ENCODE data around the gene LCN1.

Gene LCN1

GRCh38 chr9:135499326-135500070 is 21.7 kb upstream of the LCN1 start:
- H3K4me1 ChIP-seq (ENCODE audit: control insufficient read depth in 5 of 5, insufficient read depth in 5 of 5, low read length in 5 of 5): peaks cover 1 to 37% (median 28%) of the 10 kb centered on the region in 5 donors
- no peaks in the 10 kb centered on the region for H3K9me3 ChIP-seq (ENCODE audit: control insufficient read depth in 5 of 5, low read length in 5 of 5)
- peak overlapping the region; percentile 69 for H3K27ac ChIP-seq (ENCODE audit: low read depth, low read length)
- no peaks in the 10 kb centered on the region for H3K27me3 ChIP-seq (ENCODE audit: control insufficient read depth in 5 of 5, insufficient read depth in 4 of 5, low read length in 5 of 5)
- H3K9ac ChIP-seq (ENCODE audit: low read length in 5 of 5): peak overlapping the region in 4 of 5 donors; percentile 73 to 93 (median 84)
- peaks cover 0 to 27% (median 22%) of the 10 kb centered on the region in 5 donors for H3K36me3 ChIP-seq (ENCODE audit: control insufficient read depth in 5 of 5, insufficient read depth in 5 of 5, low read length in 5 of 5)
- peak overlapping the region; percentile 10 to 93 (median 85) for H3K4me3 ChIP-seq (ENCODE audit: low read depth in 1 of 5, low read length in 5 of 5)

GRCh38 chr9:135500071-135500524 is 21.1 kb upstream of the LCN1 start:
- peaks cover 0 to 33% (median 25%) of the 10 kb centered on the region in 5 donors for H3K36me3 ChIP-seq (ENCODE audit: control insufficient read depth in 5 of 5, insufficient read depth in 5 of 5, low read length in 5 of 5)
- no peaks in the 10 kb centered on the region for H3K27me3 ChIP-seq (ENCODE audit: control insufficient read depth in 5 of 5, insufficient read depth in 4 of 5, low read length in 5 of 5)
- peak overlapping the region in 4 of 5 donors; percentile 73 to 93 (median 84) for H3K9ac ChIP-seq (ENCODE audit: low read length in 5 of 5)
- H3K4me3 ChIP-seq (ENCODE audit: low read depth in 1 of 5, low read length in 5 of 5): peak overlapping the region; percentile 63 to 93 (median 85)
- H3K4me1 ChIP-seq (ENCODE audit: control insufficient read depth in 5 of 5, insufficient read depth in 5 of 5, low read length in 5 of 5): peaks cover 1 to 37% (median 31%) of the 10 kb centered on the region in 5 donors
- H3K9me3 ChIP-seq (ENCODE audit: control insufficient read depth in 5 of 5, low read length in 5 of 5): no peaks in the 10 kb centered on the region
- peak overlapping the region; percentile 69 for H3K27ac ChIP-seq (ENCODE audit: low read depth, low read length)

GRCh38 chr9:135500525-135501260 is 20.5 kb upstream of the LCN1 start, which contains the start of gene MRPS2:
MRPS2 (plus strand) TSS chr9:135500682; CDS start chr9:135500711, 29 bp downstream.
- H3K4me1 ChIP-seq (ENCODE audit: control insufficient read depth in 5 of 5, insufficient read depth in 5 of 5, low read length in 5 of 5): peaks cover 1 to 37% (median 31%) of the 10 kb centered on the region in 5 donors
- H3K27ac ChIP-seq (ENCODE audit: low read depth, low read length): peak within 1 kb of the TSS; percentile 69

GRCh38 chr9:135501261-135502167 is 19.7 kb upstream of the LCN1 start:
- Histone ChIP-seq H3K4me1 (ENCODE audit: control insufficient read depth in 5 of 5, insufficient read depth in 5 of 5, low read length in 5 of 5) (peaks cover 1 to 38% (median 31%) of the 10 kb centered on the region in 5 donors), H3K27ac (ENCODE audit: low read depth, low read length) (no peak overlapping the region), H3K9ac (ENCODE audit: low read length in 5 of 5) (peak overlapping the region; percentile 8 to 93 (median 93)), H3K27me3 (ENCODE audit: control insufficient read depth in 5 of 5, insufficient read depth in 4 of 5, low read length in 5 of 5) (no peaks in the 10 kb centered on the region), H3K9me3 (ENCODE audit: control insufficient read depth in 5 of 5, low read length in 5 of 5) (no peaks in the 10 kb centered on the region), H3K4me3 (ENCODE audit: low read depth in 1 of 5, low read length in 5 of 5) (peak overlapping the region; percentile 59 to 93 (median 85)), H3K36me3 (ENCODE audit: control insufficient read depth in 5 of 5, insufficient read depth in 5 of 5, low read length in 5 of 5) (peaks cover 0 to 35% (median 26%) of the 10 kb centered on the region in 5 donors)

More at GRCh38 chr9:135500525-135501260, 20.5 kb upstream of the LCN1 start, which contains the start of gene MRPS2:
- Histone ChIP-seq H3K4me3 (ENCODE audit: low read depth in 1 of 5, low read length in 5 of 5) (peak within 1 kb of the TSS; percentile 63 to 93 (median 85)), H3K9ac (ENCODE audit: low read length in 5 of 5) (peak within 1 kb of the TSS; percentile 56 to 93 (median 93)), H3K27me3 (ENCODE audit: control insufficient read depth in 5 of 5, insufficient read depth in 4 of 5, low read length in 5 of 5) (no peaks in the 10 kb centered on the region), H3K9me3 (ENCODE audit: control insufficient read depth in 5 of 5, low read length in 5 of 5) (no peaks in the 10 kb centered on the region), H3K36me3 (ENCODE audit: control insufficient read depth in 5 of 5, insufficient read depth in 5 of 5, low read length in 5 of 5) (peaks cover 0 to 35% (median 26%) of the 10 kb centered on the region in 5 donors)

GRCh38 chr9:135502168-135502872 is 18.9 kb upstream of the LCN1 start:
- no peaks in the 10 kb centered on the region for H3K9me3 ChIP-seq (ENCODE audit: control insufficient read depth in 5 of 5, low read length in 5 of 5)
- H3K4me3 ChIP-seq (ENCODE audit: low read depth in 1 of 5, low read length in 5 of 5): no peak overlapping the region
- H3K4me1 ChIP-seq (ENCODE audit: control insufficient read depth in 5 of 5, insufficient read depth in 5 of 5, low read length in 5 of 5): peaks cover 1 to 39% (median 31%) of the 10 kb centered on the region in 5 donors
- H3K9ac ChIP-seq (ENCODE audit: low read length in 5 of 5): peak overlapping the region in 1 of 5 donors; percentile 93
- no peak overlapping the region for H3K27ac ChIP-seq (ENCODE audit: low read depth, low read length)
- H3K27me3 ChIP-seq (ENCODE audit: control insufficient read depth in 5 of 5, insufficient read depth in 4 of 5, low read length in 5 of 5): no peaks in the 10 kb centered on the region
- H3K36me3 ChIP-seq (ENCODE audit: control insufficient read depth in 5 of 5, insufficient read depth in 5 of 5, low read length in 5 of 5): peaks cover 0 to 35% (median 26%) of the 10 kb centered on the region in 5 donors

- Histone ChIP-seq H3K4me3 (ENCODE audit: low read depth in 1 of 5, low read length in 5 of 5) (no peak overlapping the region), H3K27ac (ENCODE audit: low read depth, low read length) (no peak overlapping the region), H3K27me3 (ENCODE audit: control insufficient read depth in 5 of 5, insufficient read depth in 4 of 5, low read length in 5 of 5) (no peaks in the 10 kb centered on the region), H3K9ac (ENCODE audit: low read length in 5 of 5) (no peak overlapping the region), H3K36me3 (ENCODE audit: control insufficient read depth in 5 of 5, insufficient read depth in 5 of 5, low read length in 5 of 5) (peaks cover 0 to 35% (median 26%) of the 10 kb centered on the region in 5 donors), H3K9me3 (ENCODE audit: control insufficient read depth in 5 of 5, low read length in 5 of 5) (no peaks in the 10 kb centered on the region), H3K4me1 (ENCODE audit: control insufficient read depth in 5 of 5, insufficient read depth in 5 of 5, low read length in 5 of 5) (peaks cover 1 to 39% (median 31%) of the 10 kb centered on the region in 5 donors)
Observed at GRCh38 chr9:135502873-135503321, 18.3 kb upstream of the LCN1 start.

- H3K9ac ChIP-seq (ENCODE audit: low read length in 5 of 5): no peak overlapping the region
- H3K4me1 ChIP-seq (ENCODE audit: control insufficient read depth in 5 of 5, insufficient read depth in 5 of 5, low read length in 5 of 5): peaks cover 1 to 39% (median 31%) of the 10 kb centered on the region in 5 donors
- no peak overlapping the region for H3K27ac ChIP-seq (ENCODE audit: low read depth, low read length)
- peaks cover 0 to 35% (median 26%) of the 10 kb centered on the region in 5 donors for H3K36me3 ChIP-seq (ENCODE audit: control insufficient read depth in 5 of 5, insufficient read depth in 5 of 5, low read length in 5 of 5)
- H3K4me3 ChIP-seq (ENCODE audit: low read depth in 1 of 5, low read length in 5 of 5): no peak overlapping the region
- H3K27me3 ChIP-seq (ENCODE audit: control insufficient read depth in 5 of 5, insufficient read depth in 4 of 5, low read length in 5 of 5): no peaks in the 10 kb centered on the region
- peaks cover 0 to 4% (median 2%) of the 10 kb centered on the region in 5 donors for H3K9me3 ChIP-seq (ENCODE audit: control insufficient read depth in 5 of 5, low read length in 5 of 5)
Observed at GRCh38 chr9:135503371-135504261, 17.6 kb upstream of the LCN1 start.
